ENCODE results near the gene ADCY4.
"Not testable (repeated sequence)": the region's sequence is repeated elsewhere in the genome, so short reads cannot be mapped to it uniquely, and the experiment has no call there.

Gene ADCY4

GRCh38 chr14:24334431-24335291 lies at the start of gene ADCY4:
TSS of gene ADCY4 (minus strand) at chr14:24335071. CDS start at chr14:24334652, 419 bp downstream.
- no peak for DNase-seq (ENCODE audit: extremely low read depth in 1 of 2, low read depth in 1 of 2)

DNA sequence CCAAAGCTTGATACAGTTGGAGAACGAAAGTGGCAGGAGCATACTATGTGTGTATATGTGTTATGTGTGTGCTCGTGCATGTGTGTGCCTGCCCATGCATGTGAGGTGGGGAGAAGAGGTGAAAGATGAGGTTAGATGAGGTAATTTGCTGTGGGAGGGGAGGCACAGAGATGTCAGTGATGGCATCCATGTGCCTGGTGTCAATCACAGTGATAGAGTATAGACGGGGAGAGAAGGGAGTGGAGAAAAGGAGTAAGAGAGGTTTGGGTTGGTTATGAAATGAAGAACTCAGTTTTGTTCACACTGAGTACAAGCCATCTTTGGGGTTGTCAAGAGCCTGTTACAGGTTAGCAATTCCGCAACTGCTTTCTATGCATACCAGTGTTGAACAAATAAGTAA lies 49.3 kb upstream of the ADCY4 start:
- DNase-seq (ENCODE audit: extremely low read depth in 1 of 2, low read depth in 1 of 2): no peak

GRCh38 chr14:24382064-24382371 lies 47.1 kb upstream of the ADCY4 start:
- DNase-seq (ENCODE audit: extremely low read depth in 1 of 2, low read depth in 1 of 2): no peak

DNA sequence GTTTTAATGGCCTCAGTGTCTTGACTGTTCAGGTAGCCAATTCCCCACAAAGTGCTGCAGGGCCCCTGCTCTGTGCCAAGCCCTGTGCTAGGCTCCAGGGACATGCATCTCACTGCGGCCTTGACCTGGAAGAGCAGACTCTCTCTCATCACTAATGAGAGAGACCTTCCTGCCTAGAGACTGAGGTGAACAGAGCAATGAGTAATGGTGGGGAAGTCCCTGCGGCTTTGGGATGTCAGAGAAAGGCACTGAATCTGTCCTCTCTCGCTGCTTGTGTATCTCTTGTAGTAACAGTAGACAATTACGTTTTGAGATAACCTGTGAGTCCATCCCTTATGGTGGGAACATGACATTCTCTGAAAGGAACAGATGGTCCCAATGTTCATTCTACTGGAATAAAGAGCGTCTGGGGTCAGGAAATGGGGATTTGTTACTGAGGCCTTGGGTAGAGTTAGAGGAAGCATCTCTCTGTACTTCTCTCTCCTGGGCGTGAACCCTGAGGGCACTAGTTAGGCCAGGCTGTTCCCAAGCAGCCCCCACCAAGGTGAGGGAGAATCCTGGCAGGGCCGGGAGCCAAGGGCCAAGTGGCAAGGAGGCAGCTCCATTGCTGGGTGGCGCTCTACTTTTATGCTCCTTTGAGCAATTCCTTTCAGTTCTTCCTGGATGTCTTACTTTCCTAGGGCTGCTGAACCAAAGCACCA lies 46.6 kb upstream of the ADCY4 start:
- DNase-seq (ENCODE audit: extremely low read depth in 1 of 2, low read depth in 1 of 2): no peak

DNA sequence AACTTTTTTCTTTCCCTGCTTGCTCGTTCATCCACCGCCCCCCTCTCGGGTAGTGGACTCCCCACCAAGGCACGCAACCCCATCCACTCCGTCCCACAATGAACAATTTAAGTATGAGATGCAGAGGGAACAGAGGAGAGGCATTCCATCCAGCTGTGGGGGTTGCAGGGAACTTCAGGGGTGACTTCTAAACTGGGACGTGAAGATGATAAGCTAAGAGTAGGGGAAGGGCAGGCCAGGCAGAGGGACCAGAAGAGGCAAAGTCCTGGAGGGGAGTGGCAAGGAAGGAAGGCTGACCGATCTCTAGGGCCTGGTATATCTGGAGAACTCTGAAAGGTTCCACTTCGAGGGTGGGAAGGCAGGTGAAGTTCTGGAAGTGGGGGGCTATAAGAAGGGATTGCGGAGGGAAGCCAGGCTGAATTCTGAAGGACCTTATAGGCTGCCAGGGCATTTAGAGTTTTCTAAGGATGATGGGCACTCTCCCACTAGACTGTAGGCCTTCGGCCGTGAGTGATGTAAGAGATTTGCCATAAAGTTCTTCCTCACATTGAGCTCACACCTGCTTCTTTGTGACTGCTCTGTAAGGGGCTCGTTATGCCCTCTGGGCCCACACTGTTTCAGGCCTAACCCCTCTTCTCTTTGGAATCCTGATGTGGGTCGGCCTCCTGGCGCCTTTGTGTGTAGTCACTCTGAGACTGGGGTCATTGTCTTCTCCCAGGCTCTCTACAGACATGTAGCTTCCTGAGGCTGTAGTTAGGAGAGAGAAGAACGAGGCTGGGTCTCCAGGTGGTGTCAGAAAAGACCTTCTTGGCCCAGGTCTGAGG lies 45.2 kb upstream of the ADCY4 start:
- DNase-seq (ENCODE audit: extremely low read depth in 1 of 2, low read depth in 1 of 2): no peak

GRCh38 chr14:24378981-24379906 lies 44.4 kb upstream of the ADCY4 start:
- DNase-seq (ENCODE audit: extremely low read depth in 1 of 2, low read depth in 1 of 2): no peak

DNA sequence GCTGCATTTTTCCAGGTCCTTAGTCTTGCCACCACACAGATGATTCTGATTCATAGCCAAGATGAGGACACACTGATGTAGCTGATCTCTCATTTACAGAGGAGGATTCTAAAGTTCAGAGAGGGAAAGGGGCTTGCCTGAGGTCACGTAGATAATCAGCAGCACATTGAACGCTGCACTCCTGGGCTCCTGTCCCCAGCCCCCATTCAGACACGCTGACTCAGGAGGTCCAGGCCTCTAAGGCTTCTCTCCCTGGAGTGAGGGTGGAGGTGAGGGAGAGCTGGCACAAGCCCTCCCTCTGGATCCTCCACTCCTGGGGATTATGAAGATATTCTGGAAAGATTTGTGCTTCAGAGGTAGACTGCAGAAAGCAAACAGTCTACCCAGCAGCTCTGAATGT lies 43.5 kb upstream of the ADCY4 start:
- no peak for DNase-seq (ENCODE audit: extremely low read depth in 1 of 2, low read depth in 1 of 2)

GRCh38 chr14:24377657-24378056 lies 42.8 kb upstream of the ADCY4 start:
- DNase-seq (ENCODE audit: extremely low read depth in 1 of 2, low read depth in 1 of 2): no peak

DNA sequence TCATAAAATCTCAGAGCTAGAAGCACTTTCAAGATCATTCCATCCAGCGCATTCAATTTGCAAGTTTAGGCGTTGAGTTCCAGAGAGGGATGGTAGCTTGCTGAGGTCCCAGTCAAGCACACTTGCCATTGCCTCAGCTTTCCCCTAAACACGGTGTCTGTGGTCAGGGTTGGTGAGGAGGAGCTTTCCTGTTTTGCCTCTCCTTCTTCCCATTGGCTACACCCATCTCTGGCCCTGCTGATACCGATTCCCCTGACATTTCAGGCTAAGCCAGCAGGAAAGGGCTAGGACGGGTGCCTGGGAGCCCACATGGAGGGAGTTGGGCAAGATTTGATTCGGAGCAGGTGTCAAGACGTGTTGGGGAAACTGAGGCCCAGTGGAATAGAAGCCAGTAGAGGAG lies 42.3 kb upstream of the ADCY4 start:
- DNase-seq (ENCODE audit: extremely low read depth in 1 of 2, low read depth in 1 of 2): no peak

DNA sequence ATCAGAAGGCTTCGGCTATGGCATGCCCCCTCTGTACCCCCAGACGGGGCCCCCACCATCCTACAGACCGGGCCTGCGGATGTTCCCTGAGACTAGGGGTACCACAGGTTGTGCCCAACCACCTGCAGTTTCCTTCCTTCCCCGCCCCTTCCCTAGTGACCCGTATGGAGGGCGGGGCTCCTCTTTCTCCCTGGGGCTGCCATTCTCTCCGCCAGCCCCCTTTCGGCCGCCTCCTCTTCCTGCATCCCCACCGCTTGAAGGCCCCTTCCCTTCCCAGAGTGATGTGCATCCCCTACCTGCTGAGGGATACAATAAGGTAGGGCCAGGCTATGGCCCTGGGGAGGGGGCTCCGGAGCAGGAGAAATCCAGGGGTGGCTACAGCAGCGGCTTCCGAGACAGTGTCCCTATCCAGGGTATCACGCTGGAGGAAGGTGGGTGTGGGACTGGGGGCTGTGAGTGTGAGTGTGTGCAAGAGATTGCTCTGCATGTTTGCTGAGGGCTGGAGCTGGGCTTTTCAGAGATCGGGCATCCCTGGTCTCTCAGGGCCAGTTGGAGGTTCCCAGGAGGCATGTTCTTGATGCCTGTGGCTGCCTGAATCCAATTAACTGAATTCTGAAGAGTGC lies 41.7 kb upstream of the ADCY4 start:
- DNase-seq (ENCODE audit: extremely low read depth in 1 of 2, low read depth in 1 of 2): no peak

DNA sequence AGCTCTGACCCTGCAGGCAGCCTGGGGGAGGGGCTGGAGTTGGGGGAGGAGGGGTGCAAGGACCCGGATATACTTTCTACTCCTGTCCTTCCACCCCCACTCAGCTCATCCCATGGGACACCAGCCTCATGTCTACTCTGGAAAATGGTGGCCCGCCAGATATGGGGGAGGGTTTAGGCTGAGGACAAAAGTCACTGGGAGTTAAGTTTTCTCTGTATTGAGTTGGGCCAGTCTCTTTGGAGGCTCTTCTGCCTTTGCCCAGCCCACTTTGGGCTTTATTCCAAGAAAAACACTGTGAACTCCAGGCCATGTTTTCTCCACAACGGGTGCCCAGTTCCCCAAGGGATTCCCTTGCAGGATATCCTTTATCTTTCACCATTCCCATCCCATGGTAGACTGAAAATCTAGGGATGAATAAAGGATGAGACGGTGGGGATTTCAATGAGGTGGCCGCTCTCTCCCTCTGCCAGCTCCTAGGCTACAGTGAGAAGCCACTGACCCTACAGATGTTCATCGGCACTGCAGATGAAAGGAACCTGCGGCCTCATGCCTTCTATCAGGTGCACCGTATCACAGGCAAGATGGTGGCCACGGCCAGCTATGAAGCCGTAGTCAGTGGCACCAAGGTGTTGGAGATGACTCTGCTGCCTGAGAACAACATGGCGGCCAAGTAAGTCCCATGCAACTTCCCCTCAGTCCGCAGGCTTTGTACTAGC lies 38.0 kb upstream of the ADCY4 start:
- no peak for DNase-seq (ENCODE audit: extremely low read depth in 1 of 2, low read depth in 1 of 2)

- not testable (repeated sequence) for DNase-seq (ENCODE audit: extremely low read depth in 1 of 2, low read depth in 1 of 2)
Measured at GRCh38 chr14:24371605-24372004, 36.7 kb upstream of the ADCY4 start.

GRCh38 chr14:24370748-24371147 lies 35.9 kb upstream of the ADCY4 start:
- no peak for DNase-seq (ENCODE audit: extremely low read depth in 1 of 2, low read depth in 1 of 2)

DNA sequence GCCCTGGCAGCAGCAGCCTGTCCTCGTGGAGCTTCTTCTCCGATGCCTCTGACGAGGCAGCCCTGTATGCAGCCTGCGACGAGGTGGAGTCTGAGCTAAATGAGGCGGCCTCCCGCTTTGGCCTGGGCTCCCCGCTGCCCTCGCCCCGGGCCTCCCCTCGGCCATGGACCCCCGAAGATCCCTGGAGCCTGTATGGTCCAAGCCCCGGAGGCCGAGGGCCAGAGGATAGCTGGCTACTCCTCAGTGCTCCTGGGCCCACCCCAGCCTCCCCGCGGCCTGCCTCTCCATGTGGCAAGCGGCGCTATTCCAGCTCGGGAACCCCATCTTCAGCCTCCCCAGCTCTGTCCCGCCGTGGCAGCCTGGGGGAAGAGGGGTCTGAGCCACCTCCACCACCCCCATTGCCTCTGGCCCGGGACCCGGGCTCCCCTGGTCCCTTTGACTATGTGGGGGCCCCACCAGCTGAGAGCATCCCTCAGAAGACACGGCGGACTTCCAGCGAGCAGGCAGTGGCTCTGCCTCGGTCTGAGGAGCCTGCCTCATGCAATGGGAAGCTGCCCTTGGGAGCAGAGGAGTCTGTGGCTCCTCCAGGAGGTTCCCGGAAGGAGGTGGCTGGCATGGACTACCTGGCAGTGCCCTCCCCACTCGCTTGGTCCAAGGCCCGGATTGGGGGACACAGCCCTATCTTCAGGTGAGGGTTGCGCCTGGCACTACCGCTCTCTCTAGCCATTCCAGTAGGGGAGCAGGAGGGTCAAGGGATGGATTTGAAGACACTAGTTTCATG lies 35.2 kb upstream of the ADCY4 start:
- DNase-seq (ENCODE audit: extremely low read depth in 1 of 2, low read depth in 1 of 2): no peak

GRCh38 chr14:24369463-24369862 lies 34.6 kb upstream of the ADCY4 start:
- DNase-seq (ENCODE audit: extremely low read depth in 1 of 2, low read depth in 1 of 2): no peak

DNA sequence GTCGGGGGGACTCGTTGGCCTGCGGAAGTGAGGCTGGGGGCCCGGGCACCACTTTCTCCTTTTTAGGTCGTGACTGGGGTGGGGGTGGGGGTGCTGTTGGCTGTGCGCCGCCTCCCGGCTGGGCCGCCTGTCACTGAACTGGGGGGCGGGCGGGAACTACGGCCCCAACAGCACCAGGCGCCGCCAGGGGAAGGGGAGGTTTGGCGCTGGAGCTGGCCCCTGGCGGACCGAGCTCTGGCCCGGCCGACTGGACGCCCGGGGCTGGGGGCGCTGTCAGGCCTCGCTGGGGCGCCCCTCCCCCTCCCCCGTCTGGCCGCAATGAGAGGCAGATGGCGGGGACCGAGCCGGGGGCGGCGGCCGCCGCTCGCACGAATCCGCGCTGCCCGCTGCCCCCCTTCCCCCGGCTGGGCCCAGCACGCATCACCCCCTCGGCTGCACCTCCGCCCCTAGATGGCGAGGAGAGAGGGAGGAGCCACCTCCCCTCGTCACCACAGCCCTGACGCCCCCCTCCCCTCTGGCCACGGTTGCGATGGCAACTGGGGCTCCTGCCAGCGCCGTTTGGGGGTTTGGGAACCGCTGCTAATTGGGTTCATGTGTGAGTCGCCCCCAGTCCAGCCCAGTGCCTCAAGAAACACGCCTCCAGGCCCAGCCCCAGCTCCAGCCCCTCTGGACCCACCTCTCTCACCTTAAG lies 33.8 kb upstream of the ADCY4 start:
- no peak for DNase-seq (ENCODE audit: extremely low read depth in 1 of 2, low read depth in 1 of 2)

- no peak for DNase-seq (ENCODE audit: extremely low read depth in 1 of 2, low read depth in 1 of 2)
Measured at GRCh38 chr14:24368212-24368561, 33.3 kb upstream of the ADCY4 start.

GRCh38 chr14:24367514-24368211 lies 32.8 kb upstream of the ADCY4 start, which contains the start of gene NFATC4:
TSS of gene NFATC4 (plus strand) at chr14:24368184. CDS start at chr14:24368341, 157 bp downstream.
- no peak for DNase-seq (ENCODE audit: extremely low read depth in 1 of 2, low read depth in 1 of 2)
